Muscle of arm (tissue), 12 donors: ENCODE results near the gene TMEM178B. TPM values are rescaled to one million over a fixed set of nuclear protein-coding genes. Genes with fewer than 3 reads are reported as not detected.
"Not testable (repeated sequence)": the region's sequence is repeated elsewhere in the genome, so short reads cannot be mapped to it uniquely, and the experiment has no call there.

Experiments used
- DNase-seq: peaks from one replicate; pipeline ENCODE4 v3.0.0-alpha.2; 2013
- polyA plus RNA-seq, 12 donors: library from polyadenylated mRNA; unstranded; fragments of 120-200 nt; gene quantifications; one replicate each; pipeline ENCODE4 v1.2.1, GENCODE V29; 2013; ENCODE audit not compliant: insufficient read length in 12 of 12

TMEM178B gene
- polyA plus RNA-seq, 12 donors: 0.50 to 1.9 (median 0.73) TPM; not detected in 1

DNA sequence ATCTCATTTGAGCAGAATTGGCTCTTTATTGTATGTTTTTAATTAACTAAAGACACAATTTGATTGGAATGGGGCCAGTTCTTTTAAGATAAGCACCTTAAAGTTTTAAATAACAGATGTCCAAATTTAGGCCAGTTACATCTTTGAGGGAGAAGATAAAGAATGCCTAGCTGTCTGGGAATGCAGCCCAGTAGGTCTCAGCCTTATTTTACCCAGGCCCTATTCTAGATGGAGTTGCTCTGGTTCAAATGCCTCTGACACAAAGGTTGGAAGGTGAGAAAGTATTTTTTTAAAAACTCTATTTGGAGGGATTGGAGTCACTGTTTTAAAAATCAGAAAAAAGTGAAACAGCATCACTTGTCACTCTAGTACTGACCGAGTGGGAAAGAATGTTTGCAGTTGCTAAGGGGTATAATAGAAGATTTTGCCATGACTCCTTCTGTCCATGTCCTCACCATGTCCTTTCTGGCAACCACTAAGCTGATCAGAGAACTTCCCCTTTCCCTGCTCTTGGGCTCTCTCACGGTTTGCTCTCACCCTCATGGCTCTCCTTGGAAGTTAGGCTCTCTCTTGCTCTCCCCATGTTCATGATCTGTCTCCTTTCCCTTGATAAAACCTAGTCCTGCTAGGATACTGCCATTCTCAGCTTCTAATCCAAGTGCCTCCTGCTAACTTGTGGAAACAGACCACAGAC is 239.1 kb downstream of the TMEM178B start:
- DNase-seq: no peak

DNA sequence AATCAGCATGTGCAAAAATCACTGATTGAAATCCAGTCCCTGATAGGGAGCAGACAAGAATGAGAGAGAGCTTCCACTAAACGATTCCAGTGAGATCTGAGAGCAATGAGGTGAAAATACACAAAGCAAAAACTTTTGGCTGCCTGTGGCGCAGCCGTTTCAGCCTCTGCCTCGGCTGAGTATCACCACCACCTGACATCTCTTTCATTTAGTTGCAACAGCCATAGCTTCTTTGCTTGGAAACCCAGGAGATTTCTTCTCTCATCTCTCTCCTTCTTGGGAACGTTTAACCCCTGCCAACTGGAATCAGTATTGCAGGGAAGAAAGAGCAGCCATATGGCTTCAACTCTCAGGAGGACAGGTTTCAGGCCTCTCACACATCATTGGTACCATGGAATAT is 240.0 kb downstream of the TMEM178B start:
- DNase-seq: no peak

DNA sequence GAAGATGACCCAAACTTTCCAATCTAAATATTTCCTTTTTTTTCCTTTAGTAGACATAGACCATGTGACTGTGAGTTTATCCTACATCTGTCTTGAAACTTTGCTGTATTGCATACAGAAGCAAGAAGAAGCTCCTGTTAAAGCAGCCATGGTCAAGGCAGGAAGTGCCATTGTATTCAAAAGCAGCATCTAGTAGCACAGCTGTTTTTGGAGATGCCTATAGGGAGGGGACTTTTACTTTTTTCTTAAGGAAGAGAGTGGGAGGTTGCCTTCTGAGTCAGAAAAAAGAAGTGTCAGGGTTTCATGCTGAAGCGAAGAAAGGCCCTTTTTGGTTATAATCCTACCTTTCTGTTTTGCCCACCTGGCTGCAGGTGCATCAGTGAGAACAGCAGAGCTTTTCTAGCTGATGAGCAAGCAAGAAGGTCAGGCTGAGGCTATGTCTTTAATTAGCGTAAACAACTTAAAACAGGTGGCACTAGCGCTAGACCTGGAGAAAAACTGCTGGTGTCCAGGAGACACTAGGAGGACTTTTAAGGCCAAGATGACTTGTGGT is 243.2 kb downstream of the TMEM178B start:
- no peak for DNase-seq

DNA sequence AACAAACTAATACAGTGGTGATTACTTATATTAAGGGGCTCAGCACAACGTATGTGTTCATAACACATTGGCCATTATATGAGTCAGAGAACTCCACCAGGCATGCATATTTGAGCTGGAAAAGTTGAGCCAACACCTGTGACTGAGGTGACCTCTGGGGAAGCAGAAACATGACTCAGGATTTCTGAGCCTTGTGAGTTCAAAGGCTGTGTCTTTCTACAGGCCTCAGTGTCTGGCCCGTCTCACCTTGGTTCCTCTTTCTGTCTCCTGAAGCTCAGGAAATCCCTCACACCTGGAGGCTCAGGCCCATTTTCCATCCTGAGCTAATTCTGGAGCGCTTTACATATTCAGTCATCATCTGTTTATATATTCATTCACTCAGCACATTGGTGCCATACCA is 246.4 kb downstream of the TMEM178B start:
- no peak for DNase-seq

DNA sequence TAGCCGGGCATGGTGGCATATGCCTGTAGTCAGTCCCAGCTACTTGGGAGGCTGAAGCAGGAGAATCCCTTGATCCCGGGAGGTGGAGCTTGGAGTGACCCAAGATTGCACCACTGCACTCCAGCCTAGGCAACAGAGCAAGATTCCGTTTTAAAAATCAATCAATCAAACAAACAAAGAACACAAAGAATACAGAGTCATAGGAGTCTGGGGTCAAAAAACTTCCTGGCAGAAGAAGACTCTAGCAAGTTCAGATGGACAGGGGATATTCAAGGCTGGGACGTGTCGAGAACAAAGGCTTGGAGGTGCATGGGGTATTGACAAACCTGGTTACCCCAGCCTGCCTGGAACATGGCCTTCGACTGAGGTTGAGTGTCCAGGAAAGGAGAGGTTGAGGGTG is 248.5 kb downstream of the TMEM178B start:
- DNase-seq: no peak

DNA sequence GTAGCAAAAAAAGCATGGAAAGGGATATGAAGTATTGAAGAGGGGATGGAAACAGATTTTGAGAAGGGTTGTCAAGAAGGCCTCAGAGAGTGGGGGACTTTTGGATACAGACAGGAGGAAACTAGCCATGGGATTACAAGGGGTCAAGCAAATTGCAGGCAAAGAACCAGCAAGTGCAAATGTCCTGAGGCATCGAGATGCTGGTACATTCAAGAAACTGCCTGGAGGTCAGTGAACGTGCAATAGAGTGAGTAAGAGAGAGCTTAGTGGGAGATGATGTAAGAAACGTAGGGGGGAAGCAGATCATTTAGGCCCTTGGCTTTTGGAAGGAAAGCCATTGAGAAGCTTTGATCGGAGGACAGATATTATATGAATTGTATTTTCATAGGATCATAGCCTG is 250.0 kb downstream of the TMEM178B start:
- DNase-seq: no peak

DNA sequence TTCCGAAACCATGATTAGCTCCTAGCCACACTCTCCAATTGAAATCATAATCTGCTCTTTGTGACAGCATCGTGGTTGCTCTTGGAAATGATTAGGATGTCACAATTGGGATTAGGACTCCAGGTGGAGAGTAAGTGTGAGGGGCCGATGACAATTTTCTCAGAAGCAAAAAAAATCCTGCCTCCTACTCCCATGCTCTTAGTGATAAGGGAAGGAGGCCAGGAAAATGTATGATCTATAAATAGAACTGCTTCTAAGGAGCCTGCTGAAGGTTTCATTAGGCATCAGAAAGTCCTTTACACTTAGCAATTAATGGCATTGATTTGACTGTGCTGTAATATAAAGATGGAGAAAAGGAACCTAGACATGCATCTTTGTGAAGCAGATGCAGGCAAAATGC is 251.0 kb downstream of the TMEM178B start:
- no peak for DNase-seq

DNA sequence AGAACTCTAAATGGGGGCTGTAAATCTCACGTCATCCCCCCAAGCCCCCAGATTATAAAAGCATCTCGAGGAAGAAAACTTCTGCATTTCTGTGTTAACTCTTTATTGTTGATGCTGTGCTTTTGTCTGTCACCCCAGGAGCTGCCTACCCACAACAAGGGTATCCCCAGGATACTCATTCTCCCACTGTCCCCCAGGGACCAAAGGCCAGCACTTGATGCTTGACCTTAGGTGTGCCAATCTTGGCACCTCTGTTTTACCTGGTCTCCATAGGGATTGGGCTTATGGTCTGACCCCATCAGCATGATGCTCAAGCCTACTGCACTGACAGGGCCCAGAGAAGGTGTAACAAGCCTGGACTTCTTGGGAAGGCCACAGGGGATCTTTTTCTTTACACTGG is 251.4 kb downstream of the TMEM178B start:
- DNase-seq: no peak

DNA sequence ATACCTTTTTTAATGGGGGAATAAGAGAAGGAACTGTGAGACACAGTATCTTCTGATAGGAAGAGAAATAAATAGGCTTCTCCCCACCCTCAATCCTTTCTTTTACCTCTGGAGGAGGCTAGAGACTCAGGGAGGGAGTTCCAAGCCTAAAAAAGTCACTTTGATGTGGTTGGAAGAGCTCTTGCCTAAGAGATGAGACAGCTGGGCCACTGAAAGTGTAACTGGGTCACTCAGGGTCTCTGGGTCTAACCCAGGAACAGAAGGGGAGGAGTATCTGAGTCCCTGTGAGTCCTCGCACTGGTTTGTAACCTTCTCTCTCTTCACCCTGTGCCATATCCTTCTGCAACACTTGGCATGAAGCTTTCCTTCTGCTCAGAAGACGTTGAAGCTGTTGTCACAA is 254.4 kb downstream of the TMEM178B start:
- DNase-seq: no peak

DNA sequence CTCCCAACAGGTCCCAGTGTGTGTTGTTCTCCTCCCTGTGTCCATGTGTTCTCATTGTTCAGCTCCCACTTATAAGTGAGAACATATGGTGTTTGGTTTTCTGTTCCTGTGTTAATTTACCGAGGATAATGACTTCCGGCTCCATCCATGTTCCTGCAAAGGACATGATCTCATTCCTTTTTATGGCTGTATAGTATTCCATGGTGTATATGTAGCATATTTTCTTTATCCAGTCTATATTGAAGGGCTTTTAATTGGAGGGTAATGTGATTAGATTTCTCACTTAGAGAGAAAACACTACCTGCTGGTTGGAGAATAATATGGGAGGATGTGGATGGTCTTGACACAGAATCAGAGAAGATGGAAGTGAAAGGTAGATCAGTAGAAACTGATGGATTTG is 256.4 kb downstream of the TMEM178B start:
- not testable (repeated sequence) for DNase-seq

DNA sequence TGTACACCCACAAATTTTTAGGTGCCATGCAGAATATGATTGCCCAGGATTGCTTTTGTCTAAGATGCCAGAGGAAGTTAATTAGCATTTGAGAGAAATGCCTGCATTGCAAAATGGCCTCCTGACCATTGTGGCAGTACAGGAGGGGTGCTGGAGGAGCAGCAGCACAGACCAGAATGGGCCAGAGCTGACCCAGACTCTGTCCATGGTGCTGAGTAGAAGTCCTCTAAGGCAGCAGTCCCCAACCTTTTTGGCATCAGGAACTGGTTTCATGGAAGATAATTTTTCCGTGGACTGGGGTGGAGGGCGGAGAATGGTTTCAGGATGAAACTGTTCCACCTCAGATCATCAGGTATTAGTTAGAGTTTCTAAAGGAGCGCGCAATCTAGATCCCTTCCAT is 259.6 kb downstream of the TMEM178B start:
- DNase-seq: peak; percentile 3

DNA sequence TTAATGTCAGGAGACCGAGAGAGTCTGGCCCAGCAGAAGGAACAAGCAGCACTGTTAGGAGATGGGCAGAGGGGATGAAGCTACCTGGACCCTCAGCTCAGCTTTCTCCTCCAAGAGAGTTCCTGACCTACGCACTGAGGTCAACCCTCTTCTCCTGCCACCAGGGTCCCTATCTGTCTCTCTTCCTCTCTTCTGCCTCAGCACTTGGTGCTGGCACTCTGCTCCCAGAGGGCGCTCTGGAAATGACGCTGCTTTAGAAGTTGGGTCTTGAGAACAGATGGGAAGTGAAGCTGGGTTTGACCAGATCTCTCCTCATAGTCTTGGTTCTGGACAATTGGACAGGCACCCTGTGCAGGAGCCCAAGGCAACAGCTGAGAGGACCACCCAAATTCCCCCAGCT is 261.3 kb downstream of the TMEM178B start:
- DNase-seq: no peak

DNA sequence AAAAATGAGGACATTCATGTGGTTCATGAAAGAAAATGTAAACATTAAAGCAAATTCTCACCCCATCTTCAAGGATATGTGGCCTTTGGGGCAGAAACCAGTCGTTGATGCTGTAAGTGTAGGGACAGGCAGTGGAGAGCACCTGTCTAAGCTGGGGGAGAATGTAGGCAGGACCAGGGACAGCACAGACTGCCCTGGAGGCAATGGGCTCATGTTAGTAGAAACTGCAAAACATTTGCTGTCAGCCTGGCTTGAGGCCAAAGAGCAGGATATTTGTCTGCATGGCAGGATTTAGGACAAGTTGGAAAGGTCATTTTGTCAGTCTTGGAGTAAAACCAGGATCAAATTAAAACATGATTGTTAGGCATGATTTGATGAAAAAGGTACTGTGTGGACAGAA is 265.7 kb downstream of the TMEM178B start:
- no peak for DNase-seq

DNA sequence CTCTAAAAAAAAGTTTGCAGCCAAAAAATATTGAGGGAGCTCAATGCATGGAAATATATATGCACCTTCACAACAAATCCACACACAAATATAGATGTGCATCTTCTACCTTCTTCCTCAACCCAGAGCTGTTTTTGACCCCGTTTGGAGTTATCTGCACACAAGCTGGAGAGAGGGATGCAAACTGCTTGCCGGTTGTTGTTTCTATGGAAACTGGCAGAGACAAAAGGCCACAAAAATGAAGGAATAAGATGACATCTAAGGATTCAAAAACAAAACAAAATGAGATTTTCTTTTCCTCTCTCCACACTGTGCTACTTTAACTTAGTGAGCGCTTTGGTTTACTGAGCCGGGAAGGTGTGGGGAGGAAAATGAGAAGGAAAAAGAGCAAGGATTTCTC is 267.1 kb downstream of the TMEM178B start:
- no peak for DNase-seq

DNA sequence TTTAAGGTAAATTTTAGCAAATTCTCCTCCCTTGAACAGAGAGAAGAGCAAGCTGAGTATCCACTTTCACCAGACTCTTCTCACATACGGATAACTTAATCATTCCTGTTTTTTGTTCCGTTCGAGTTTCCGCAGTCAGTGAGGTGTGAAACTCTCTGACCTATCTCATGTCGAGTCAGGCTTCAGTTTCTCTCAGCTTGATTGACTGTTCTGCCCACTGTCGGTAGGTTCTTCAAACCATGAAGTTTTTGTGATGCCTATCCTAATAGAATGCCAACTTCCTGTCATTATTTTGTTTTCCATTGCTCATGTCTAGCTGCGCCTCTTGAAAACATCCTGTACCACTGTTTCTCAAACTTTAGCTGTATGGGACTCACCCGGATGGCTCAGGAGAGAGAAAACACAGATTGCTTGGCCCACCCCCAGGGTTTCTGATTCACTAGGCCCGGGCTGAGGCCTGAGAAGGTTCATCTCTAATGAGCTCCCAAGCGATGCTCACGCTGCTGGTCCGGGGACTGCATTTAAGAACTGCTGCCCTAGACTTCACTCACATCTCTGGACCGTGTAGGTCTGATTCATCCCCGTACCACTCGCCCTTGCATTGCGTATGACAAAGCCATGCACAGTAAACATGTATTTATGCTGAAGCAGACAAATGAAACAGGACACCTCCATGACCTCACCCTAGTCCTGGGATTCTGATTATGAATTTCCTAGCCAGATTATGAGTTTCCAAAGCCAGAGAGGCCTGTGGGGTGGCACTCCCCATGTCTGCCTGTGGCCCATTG is 269.0 kb downstream of the TMEM178B start:
- no peak for DNase-seq

DNA sequence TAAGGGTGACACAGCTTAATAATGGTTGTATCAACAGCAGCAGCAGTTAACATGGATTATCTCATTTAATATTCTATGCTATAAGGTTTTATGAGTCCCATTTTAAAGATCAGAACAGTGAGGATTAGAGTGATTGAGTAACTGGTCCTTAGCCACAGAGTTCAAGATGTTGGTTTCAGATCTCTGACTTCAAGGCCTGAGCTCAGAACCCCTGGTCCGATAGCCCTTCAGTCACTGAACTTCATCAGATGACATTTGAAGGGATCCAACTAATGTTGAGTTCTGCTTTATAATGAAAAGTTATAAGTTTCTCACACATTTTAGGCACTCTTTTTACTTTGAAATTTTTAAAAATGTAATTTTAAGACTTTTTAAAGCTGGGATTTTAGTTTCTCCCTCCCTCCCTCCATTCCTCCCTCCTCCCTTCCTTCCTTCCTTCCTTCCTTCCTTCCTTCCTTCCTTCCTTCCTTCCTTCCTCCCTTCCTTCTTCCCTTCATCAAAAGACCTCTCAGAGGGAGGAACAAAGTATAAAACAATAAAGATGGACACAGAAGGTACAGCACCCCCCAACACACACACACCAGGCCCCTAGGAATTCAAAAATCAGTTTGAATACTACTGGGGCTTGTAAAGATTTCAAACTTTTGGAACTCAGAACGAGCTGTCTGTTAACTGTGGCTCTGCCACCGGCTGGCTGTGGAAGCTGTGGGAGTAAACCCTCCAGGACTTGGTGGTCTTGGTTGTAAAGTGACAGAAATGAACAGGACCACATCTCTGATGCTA is 270.5 kb downstream of the TMEM178B start:
- DNase-seq: no peak

DNA sequence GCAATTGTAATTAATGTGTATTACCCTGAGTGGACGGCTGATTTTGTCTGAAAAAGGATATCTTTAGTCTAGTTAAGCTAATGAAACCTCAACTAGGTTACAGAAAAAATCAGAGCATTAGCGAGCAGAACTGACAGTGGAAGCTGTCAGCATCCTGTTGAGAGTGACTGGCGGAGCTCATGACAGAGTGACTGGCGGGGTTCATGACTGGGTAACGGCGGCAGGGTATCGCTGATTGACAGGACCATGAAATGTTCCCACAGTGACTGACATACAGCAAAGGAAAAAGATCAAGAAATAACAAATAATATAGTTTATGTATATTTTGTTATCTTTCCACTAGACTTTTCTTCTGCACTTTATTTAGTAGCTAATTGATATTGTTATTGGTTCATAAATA is 274.9 kb downstream of the TMEM178B start:
- DNase-seq: no peak

DNA sequence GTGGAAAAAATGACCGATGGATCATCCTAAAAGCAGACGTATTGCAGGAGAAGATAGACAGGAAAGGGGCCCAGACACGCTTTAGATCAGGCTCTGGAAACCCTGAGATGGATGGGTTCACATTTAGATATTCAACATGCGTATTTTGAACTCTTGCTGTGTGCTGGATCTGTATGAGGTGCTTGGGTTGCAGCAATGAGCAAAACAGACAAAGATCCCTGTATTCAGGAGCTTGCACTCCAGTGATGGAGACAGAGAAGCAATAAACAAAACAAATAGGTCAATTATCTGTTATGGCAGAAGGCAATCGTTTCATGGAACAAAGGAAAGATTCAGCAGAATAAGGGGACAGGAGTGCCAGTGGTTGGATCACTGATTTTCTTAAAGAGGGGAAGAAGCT is 275.5 kb downstream of the TMEM178B start:
- DNase-seq: no peak

DNA sequence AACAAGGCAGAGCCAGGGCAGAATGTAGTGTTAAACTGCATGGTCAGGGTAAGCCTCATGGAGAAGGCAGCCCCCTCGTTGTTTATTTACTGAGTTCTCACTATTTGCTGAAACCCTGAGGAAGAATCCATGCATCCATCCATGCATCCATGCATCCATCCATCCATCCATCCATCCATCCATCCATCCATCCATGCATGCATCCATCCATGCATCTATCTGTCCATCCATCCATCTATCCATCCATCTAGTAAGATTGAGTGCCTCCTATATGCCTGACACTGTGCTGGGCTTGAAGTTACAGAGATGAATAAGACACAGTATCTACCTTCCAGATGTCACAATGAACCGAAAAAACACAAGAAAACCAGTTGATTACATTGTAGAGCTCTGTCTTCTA is 275.9 kb downstream of the TMEM178B start:
- no peak for DNase-seq

DNA sequence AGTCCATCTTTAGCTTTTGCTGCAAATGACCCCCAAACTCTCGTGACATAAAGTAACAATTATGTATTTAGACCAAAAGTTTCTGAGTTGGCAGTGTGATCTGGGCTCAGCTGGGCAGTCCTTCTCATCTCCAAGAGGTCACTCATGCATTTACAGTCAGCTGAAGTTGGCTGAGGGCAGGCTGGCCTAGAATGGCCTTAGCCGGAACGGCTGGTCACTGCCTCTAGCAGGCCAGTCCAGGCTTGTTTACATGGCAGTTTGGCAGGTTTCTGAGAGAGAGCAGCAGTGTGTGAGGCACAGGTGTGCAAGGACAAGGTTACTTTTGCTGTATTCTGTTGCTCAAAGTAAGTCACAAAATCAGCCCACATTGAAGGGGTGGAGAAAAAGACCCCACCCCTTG is 277.3 kb downstream of the TMEM178B start:
- no peak for DNase-seq

DNA sequence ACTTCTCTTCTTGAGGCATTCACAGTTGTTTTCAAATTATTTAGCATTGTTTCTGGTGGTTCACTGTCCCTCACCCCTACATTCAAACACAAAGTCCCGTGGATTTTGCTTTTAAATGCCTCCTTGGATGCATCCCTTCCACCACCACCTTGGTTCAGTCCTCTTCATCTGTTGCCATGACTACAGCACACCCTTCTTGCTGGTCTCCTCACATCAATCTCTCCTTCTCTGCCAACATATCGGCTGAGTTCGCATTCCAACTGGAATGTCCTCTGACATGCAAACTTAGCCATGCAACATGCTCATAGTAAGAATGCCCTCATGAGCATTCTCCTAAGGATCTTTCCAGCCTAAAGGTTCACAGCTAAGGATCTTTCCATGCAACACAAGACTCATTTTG is 279.1 kb downstream of the TMEM178B start:
- no peak for DNase-seq

DNA sequence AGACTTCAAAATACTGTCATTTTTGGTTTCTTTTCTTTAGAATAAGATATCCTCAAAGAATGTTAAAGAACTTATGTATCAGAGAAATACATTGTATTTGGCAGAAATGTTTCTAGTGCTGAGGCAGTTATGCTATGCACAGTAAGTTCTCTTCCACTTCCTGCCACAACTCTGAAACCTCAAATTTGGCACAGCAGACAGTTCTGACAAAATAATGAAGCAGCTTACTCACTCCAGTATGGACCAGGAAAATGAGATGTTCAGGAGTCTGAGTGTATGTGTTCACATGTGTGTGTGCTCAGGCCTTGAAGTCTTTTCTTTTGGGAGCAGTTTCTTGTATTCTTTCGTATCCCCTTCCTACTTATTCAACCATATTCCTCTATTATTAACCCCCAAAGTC is 280.4 kb downstream of the TMEM178B start:
- no peak for DNase-seq

DNA sequence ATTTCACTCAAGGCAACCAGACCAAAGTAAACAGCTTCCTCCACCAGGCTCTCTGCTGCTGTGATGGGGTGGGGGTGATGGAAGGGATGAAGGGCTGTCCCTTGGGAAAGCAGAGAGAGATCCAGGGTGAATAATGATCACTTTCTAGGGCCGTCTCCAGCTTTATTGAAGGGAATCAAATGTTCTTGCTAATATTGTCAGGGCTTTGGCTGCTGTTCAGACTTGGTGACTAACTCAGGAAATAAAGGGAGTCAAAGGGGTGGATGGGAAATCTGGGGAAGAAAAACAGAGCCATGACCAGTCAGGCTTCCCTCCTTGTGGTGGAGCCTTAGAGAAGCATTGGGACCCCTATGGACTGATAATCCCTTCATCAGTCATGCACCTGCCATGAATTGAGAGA is 281.2 kb downstream of the TMEM178B start:
- DNase-seq: no peak
